Hematopoietic multipotent progenitor cell treated with erythropoietin and hydrocortisone succinate and interleukin-3 and kit ligand, for 15 days (in vitro differentiated cells): ENCODE data around the gene GIMAP4.
"Not testable (repeated sequence)": the region's sequence is repeated elsewhere in the genome, so short reads cannot be mapped to it uniquely, and the experiment has no call there.

Experiments
- DNase-seq: peaks from one replicate; pipeline ENCODE4 v3.0.0-alpha.2; 2015; ENCODE audit warnings: low spot score

GIMAP4 gene

GRCh38 chr7:150567169-150567568 lies at the start of gene GIMAP4:
GIMAP4 (plus strand) TSS chr7:150567390; CDS start chr7:150569902, 2,512 bp downstream.
- no peak for DNase-seq

- DNase-seq = no peak
Measured at GRCh38 chr7:150519310-150519709, 47.9 kb upstream of the GIMAP4 start.

DNA sequence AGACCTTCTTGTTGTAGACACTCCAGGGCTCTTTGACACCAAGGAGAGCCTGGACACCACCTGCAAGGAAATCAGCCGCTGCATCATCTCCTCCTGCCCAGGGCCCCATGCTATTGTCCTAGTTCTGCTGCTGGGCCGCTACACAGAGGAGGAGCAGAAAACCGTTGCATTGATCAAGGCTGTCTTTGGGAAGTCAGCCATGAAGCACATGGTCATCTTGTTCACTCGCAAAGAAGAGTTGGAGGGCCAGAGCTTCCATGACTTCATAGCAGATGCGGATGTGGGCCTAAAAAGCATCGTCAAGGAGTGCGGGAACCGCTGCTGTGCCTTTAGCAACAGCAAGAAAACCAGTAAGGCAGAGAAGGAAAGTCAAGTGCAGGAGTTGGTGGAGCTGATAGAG lies 47.0 kb upstream of the GIMAP4 start:
- DNase-seq = no peak

- not testable (repeated sequence) for DNase-seq
Measured at GRCh38 chr7:150522931-150523330, 44.3 kb upstream of the GIMAP4 start.

GRCh38 chr7:150524018-150524417 lies 43.2 kb upstream of the GIMAP4 start:
- DNase-seq = no peak

GRCh38 chr7:150531704-150532103 lies 35.5 kb upstream of the GIMAP4 start:
- DNase-seq = no peak

GRCh38 chr7:150538259-150538658 lies 28.9 kb upstream of the GIMAP4 start:
- no peak for DNase-seq

GRCh38 chr7:150553163-150553562 lies 14.0 kb upstream of the GIMAP4 start:
- no peak for DNase-seq

- no peak for DNase-seq
Measured at GRCh38 chr7:150556521-150557138, 10.6 kb upstream of the GIMAP4 start.

DNA sequence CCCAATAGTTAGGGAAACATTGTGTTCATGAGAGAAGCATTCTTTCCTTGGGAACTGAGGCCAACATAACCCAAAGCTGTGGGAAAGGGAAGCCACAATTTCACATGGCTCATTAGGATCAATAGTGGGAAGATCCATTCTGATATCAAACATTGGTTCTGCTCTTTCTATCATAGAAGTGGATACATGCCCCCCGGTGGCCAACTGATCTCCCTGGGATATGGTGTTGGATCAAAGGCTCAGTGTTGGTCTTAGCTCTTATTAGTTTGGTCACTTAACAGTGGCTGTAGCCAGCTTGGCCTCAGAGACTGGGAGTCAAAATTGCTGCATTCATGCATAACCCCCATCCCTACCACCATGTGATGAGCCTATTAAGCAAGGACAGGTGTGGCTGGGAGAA lies 6.7 kb upstream of the GIMAP4 start:
- no peak for DNase-seq

- DNase-seq = no peak
Measured at GRCh38 chr7:150562919-150563318, 4.3 kb upstream of the GIMAP4 start.

DNA sequence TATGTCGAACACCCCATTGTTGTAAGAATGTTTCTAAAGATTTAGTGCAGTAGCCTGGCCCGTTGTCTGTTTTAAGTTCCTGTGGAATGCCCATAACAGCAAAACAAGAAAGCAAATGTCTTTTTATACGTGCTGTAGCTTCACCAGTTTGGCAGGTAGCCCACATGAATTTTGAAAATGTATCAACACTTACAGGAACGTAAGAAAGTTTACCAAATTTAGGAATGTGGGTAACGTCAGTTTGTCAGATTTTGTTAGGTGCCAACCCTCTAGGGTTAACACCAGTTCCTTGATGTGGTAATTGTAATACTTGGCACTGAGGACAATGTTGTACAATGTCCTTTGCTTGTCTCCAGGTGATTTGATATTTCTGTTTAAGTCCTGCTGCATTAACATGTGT lies 3.2 kb upstream of the GIMAP4 start:
- DNase-seq = no peak

DNA sequence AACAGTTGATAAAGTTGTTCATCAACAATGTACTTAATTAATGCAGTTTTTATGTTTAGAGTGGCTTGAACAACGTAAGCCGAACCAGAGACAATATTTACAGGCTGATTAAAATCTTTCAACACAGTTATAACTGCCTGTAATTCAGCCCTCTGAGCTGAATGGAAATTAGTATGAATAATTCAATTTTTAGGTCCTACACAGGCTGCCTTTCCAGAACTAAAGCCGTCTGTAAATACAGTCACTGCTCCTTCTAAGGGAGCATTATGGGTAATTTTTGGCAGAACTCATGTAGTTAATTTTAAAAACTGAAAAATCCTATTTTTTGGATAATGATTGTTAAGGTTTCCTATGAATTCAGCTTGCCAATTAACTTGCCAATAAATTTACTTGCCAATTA lies 2.6 kb upstream of the GIMAP4 start:
- DNase-seq = no peak

- no peak for DNase-seq
Measured at GRCh38 chr7:150565239-150565638, 2.0 kb upstream of the GIMAP4 start.

GRCh38 chr7:150566123-150566522 lies 1.1 kb upstream of the GIMAP4 start:
- no peak for DNase-seq

- DNase-seq = no peak
Measured at GRCh38 chr7:150566572-150566971, 618 bp upstream of the GIMAP4 start.

DNA sequence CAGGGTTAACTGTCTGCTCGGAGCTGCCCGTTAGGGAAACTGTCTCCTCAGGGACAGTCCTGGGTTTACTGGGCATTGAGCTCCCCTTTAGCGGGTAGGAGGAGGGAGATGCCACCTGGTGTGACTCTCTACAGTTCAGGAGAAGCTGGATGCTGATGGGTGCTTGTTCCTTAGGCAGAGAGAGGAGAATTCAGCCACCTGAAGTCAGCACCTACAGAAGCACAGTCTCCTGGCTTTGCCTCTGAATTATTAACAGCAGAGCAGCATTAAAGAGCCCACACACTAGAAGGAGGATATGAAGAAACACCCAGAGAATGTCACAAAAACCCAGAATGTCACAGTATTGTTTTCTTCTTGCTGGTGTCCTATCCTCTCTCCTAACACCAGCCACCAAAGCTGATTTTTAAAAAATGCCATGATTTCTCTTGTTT lies 696 bp downstream of the GIMAP4 start:
- DNase-seq = no peak

DNA sequence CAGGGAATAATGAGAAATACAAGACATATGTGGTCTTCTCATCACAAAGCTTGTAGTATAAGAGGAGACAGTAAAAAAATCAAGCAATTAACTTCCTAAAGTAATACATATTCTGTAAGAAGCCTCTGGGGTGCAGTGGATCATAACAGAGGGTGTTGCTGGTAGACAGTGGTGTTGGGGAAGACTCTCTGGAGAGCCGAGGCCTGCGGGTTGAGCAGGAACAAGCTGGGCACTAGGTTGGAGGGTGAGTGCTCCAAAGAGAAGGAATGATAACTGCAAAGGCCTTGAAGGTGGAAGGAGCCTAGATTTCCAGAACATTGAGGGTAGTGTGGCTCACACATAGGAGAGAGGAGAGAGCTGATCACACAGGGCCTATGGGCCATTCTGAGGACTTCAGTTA lies 1.5 kb downstream of the GIMAP4 start:
- DNase-seq = no peak

GRCh38 chr7:150569245-150569955 lies 2.2 kb downstream of the GIMAP4 start:
- DNase-seq = no peak

- no peak for DNase-seq
Measured at GRCh38 chr7:150570556-150571465, 3.6 kb downstream of the GIMAP4 start.

DNA sequence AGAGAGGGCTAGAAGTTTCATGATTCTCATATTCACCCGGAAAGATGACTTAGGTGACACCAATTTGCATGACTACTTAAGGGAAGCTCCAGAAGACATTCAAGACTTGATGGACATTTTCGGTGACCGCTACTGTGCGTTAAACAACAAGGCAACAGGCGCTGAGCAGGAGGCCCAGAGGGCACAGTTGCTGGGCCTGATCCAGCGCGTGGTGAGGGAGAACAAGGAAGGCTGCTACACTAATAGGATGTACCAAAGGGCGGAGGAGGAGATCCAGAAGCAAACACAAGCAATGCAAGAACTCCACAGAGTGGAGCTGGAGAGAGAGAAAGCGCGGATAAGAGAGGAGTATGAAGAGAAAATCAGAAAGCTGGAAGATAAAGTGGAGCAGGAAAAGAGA lies 5.3 kb downstream of the GIMAP4 start:
- DNase-seq = no peak

DNA sequence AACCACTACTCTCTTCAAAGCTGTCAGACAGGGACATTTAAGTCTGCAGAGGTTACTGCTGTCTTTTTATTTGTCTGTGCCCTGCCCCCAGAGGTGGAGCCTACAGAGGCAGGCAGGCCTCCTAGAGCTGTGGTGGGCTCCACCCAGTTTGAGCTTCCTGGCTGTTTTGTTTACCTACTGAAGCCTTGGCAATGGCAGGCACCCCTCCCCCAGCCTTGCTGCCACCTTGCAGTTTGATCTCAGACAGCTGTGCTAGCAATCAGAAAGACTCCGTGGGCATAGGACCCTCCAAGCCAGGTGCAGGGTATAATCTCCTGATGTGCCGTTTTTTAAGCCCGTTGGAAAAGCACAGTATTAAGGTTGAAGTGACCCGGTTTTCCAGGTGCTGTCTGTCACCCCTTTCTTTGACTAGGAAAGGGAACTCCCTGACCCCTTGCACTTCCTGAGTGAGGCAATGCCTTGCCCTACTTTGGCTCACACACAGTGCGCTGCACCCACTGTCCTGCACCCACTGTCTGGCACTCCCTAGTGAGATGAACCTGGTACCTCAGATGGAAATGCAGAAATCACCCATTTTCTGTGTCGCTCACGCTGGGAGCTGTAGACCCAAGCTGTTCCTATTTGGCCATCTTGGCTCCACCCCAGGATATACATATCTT lies 12.9 kb downstream of the GIMAP4 start:
- DNase-seq = not testable (repeated sequence)
